Body of pancreas (tissue), 4 donors: Measurements from ENCODE around the gene TENM3.

Experiments
- POLR2A ChIP-seq, 3 donors: fragments of 450-650 bp; IDR thresholded peaks; one replicate each; pipeline ENCODE4 v1.6.1; 2016; ENCODE audit warnings: antibody characterized with exemption in 3 of 3, mild to moderate bottlenecking in 2 of 3
- TF ChIP-seq, protein P1 (sequence below), 7 experiments: fragments of 450-650 bp in 4 of 7; fragments of 200-600 bp in 3 of 7; sonication (generic) in 3 of 7; IDR thresholded peaks; one replicate each; pipeline ENCODE4 v1.5.1; 2016 to 2019; ENCODE audit warnings: antibody characterized with exemption in 7 of 7

- TF ChIP-seq, protein P1, sequence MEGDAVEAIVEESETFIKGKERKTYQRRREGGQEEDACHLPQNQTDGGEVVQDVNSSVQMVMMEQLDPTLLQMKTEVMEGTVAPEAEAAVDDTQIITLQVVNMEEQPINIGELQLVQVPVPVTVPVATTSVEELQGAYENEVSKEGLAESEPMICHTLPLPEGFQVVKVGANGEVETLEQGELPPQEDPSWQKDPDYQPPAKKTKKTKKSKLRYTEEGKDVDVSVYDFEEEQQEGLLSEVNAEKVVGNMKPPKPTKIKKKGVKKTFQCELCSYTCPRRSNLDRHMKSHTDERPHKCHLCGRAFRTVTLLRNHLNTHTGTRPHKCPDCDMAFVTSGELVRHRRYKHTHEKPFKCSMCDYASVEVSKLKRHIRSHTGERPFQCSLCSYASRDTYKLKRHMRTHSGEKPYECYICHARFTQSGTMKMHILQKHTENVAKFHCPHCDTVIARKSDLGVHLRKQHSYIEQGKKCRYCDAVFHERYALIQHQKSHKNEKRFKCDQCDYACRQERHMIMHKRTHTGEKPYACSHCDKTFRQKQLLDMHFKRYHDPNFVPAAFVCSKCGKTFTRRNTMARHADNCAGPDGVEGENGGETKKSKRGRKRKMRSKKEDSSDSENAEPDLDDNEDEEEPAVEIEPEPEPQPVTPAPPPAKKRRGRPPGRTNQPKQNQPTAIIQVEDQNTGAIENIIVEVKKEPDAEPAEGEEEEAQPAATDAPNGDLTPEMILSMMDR (IDR thresholded peaks at IDR 0.05) = no peak
- no peak for TF ChIP-seq POLR2A (IDR thresholded peaks at IDR 0.05)
Observed at GRCh38 chr4:182486881-182487280, 243.7 kb downstream of the TENM3 start.
